Stimulated activated CD4-positive, alpha-beta T cell treated with anti-CD3 and anti-CD28 coated beads, Interleukin-4, amount 100 ng/mL, for 4 hours (primary cell): ENCODE data around the gene MEGF6.

Source experiments
- DNase-seq, 2 experiments: peaks; one replicate each; pipeline ENCODE4 v3.0.0-alpha.2; 2020

The MEGF6 gene

GRCh38 chr1:3479511-3480368, 131.6 kb downstream of the MEGF6 start:
- DNase-seq: no peak

GRCh38 chr1:3478187-3478586, 133.1 kb downstream of the MEGF6 start:
- no peak for DNase-seq

- no peak for DNase-seq
Observed at GRCh38 chr1:3477241-3477995, 133.9 kb downstream of the MEGF6 start.

GRCh38 chr1:3476666-3477065, 134.6 kb downstream of the MEGF6 start:
- DNase-seq: no peak

GRCh38 chr1:3475839-3476573, 135.3 kb downstream of the MEGF6 start:
- no peak for DNase-seq

GRCh38 chr1:3474421-3474820, 136.9 kb downstream of the MEGF6 start:
- no peak for DNase-seq

- DNase-seq: no peak
Observed at GRCh38 chr1:3474016-3474415, 137.3 kb downstream of the MEGF6 start.

- no peak for DNase-seq
Observed at GRCh38 chr1:3473381-3473844, 137.9 kb downstream of the MEGF6 start.

- DNase-seq: no peak
Observed at GRCh38 chr1:3472906-3473305, 138.4 kb downstream of the MEGF6 start.

- no peak for DNase-seq
Observed at GRCh38 chr1:3472088-3472850, 139.0 kb downstream of the MEGF6 start.

GRCh38 chr1:3471356-3472087, 139.8 kb downstream of the MEGF6 start:
- no peak for DNase-seq

- DNase-seq: no peak
Observed at GRCh38 chr1:3470650-3471355, 140.5 kb downstream of the MEGF6 start.

- no peak for DNase-seq
Observed at GRCh38 chr1:3469849-3470649, 141.3 kb downstream of the MEGF6 start.

- no peak for DNase-seq
Observed at GRCh38 chr1:3469104-3469848, 142.0 kb downstream of the MEGF6 start.

- no peak for DNase-seq
Observed at GRCh38 chr1:3468236-3469103, 142.8 kb downstream of the MEGF6 start.

GRCh38 chr1:3467096-3468036, 143.9 kb downstream of the MEGF6 start:
- no peak for DNase-seq

- DNase-seq: no peak
Observed at GRCh38 chr1:3466366-3467075, 144.8 kb downstream of the MEGF6 start.
